Measurements from ENCODE around the gene CDR2.
"Not testable (repeated sequence)": the region's sequence is repeated elsewhere in the genome, so short reads cannot be mapped to it uniquely, and the experiment has no call there.

The CDR2 gene

GRCh38 chr16:22374311-22375116 lies at the start of gene CDR2:
TSS of gene CDR2 (minus strand) at chr16:22374619. CDS start at chr16:22374309, 310 bp downstream.
- H3K36me3 ChIP-seq (replicated peaks) = peaks cover 6% of the 10 kb centered on the region
- H3K4me3 ChIP-seq = peak within 1 kb of the TSS; percentile 72
- H3K9me3 ChIP-seq = no peaks in the 10 kb centered on the region
- peaks cover 15% of the 10 kb centered on the region for H3K4me1 ChIP-seq
- no peaks in the 10 kb centered on the region for H3K27me3 ChIP-seq (ENCODE audit: low read depth)
- in situ Hi-C loops (cut with MboI; ENCODE audit: low sequenced_read_pairs) = no loop called here
- peak; percentile 97 to 98 for DNase-seq (ENCODE audit: low spot score in 2 of 2)

- no peaks in the 10 kb centered on the region for H3K27me3 ChIP-seq (ENCODE audit: low read depth)
- H3K4me3 ChIP-seq = no peak overlapping the region
- no peaks in the 10 kb centered on the region for H3K9me3 ChIP-seq
- no peaks in the 10 kb centered on the region for H3K4me1 ChIP-seq
- peaks cover 2% of the 10 kb centered on the region; the same call in 1 of the 2 replicates for H3K36me3 ChIP-seq (replicated peaks)
- in situ Hi-C loops (cut with MboI; ENCODE audit: low sequenced_read_pairs) = loop anchor here (25.0 kb wide), 1 partner anchor 111 kb away; no protein-coding TSS in a partner anchor
- DNase-seq (ENCODE audit: low spot score in 2 of 2) = no peak
Observed at GRCh38 chr16:22423716-22424115, 49.3 kb upstream of the CDR2 start.

GRCh38 chr16:22421136-22421535 lies 46.7 kb upstream of the CDR2 start:
- Histone ChIP-seq H3K4me3 (no peak overlapping the region), H3K36me3 (replicated peaks) (no peaks in the 10 kb centered on the region), H3K27me3 (ENCODE audit: low read depth) (no peaks in the 10 kb centered on the region), H3K9me3 (no peaks in the 10 kb centered on the region), H3K4me1 (no peaks in the 10 kb centered on the region)
- in situ Hi-C loops (cut with MboI; ENCODE audit: low sequenced_read_pairs) = loop anchor here (25.0 kb wide), 1 partner anchor 109 kb away; no protein-coding TSS in a partner anchor
- no peak for DNase-seq (ENCODE audit: low spot score in 2 of 2)

GRCh38 chr16:22420606-22421135 lies 46.3 kb upstream of the CDR2 start:
- no peaks in the 10 kb centered on the region for H3K36me3 ChIP-seq (replicated peaks)
- H3K27me3 ChIP-seq (ENCODE audit: low read depth) = no peaks in the 10 kb centered on the region
- in situ Hi-C loops (cut with MboI; ENCODE audit: low sequenced_read_pairs) = loop anchor here (25.0 kb wide), 1 partner anchor 108 kb away; no protein-coding TSS in a partner anchor
- H3K4me3 ChIP-seq = no peak overlapping the region
- DNase-seq (ENCODE audit: low spot score in 2 of 2) = no peak
- no peaks in the 10 kb centered on the region for H3K9me3 ChIP-seq
- no peaks in the 10 kb centered on the region for H3K4me1 ChIP-seq

GRCh38 chr16:22419908-22420307 lies 45.5 kb upstream of the CDR2 start:
- Histone ChIP-seq H3K27me3 (ENCODE audit: low read depth) (no peaks in the 10 kb centered on the region), H3K36me3 (replicated peaks) (no peaks in the 10 kb centered on the region), H3K4me1 (no peaks in the 10 kb centered on the region), H3K9me3 (no peaks in the 10 kb centered on the region), H3K4me3 (no peak overlapping the region)
- no peak for DNase-seq (ENCODE audit: low spot score in 2 of 2)
- in situ Hi-C loops (cut with MboI; ENCODE audit: low sequenced_read_pairs) = loop anchor here (25.0 kb wide), 1 partner anchor 108 kb away; no protein-coding TSS in a partner anchor

- Histone ChIP-seq H3K27me3 (ENCODE audit: low read depth) (no peaks in the 10 kb centered on the region), H3K36me3 (replicated peaks) (no peaks in the 10 kb centered on the region), H3K4me1 (no peaks in the 10 kb centered on the region), H3K9me3 (no peaks in the 10 kb centered on the region), H3K4me3 (no peak overlapping the region)
- in situ Hi-C loops (cut with MboI; ENCODE audit: low sequenced_read_pairs) = loop anchor here (25.0 kb wide), 1 partner anchor 107 kb away; no protein-coding TSS in a partner anchor
- DNase-seq (ENCODE audit: low spot score in 2 of 2) = no peak
Observed at GRCh38 chr16:22418826-22419225, 44.4 kb upstream of the CDR2 start.

GRCh38 chr16:22417798-22418197 lies 43.4 kb upstream of the CDR2 start:
- DNase-seq (ENCODE audit: low spot score in 2 of 2); H3K4me3 ChIP-seq: not testable (repeated sequence)
- in situ Hi-C loops (cut with MboI; ENCODE audit: low sequenced_read_pairs) = loop anchor here (25.0 kb wide), 1 partner anchor 105 kb away; no protein-coding TSS in a partner anchor

GRCh38 chr16:22417019-22417418 lies 42.6 kb upstream of the CDR2 start:
- Histone ChIP-seq H3K9me3 (no peaks in the 10 kb centered on the region), H3K4me3 (no peak overlapping the region), H3K27me3 (ENCODE audit: low read depth) (no peaks in the 10 kb centered on the region), H3K36me3 (replicated peaks) (no peaks in the 10 kb centered on the region), H3K4me1 (no peaks in the 10 kb centered on the region)
- in situ Hi-C loops (cut with MboI; ENCODE audit: low sequenced_read_pairs) = loop anchor here (25.0 kb wide), 1 partner anchor 105 kb away; no protein-coding TSS in a partner anchor
- no peak for DNase-seq (ENCODE audit: low spot score in 2 of 2)

More at GRCh38 chr16:22417798-22418197, 43.4 kb upstream of the CDR2 start:
- H3K36me3 ChIP-seq (replicated peaks); H3K4me1 ChIP-seq; H3K27me3 ChIP-seq (ENCODE audit: low read depth); H3K9me3 ChIP-seq: not testable (repeated sequence)

- no peaks in the 10 kb centered on the region for H3K36me3 ChIP-seq (replicated peaks)
- H3K4me1 ChIP-seq = no peaks in the 10 kb centered on the region
- DNase-seq (ENCODE audit: low spot score in 2 of 2) = no peak
- H3K4me3 ChIP-seq = no peak overlapping the region
- in situ Hi-C loops (cut with MboI; ENCODE audit: low sequenced_read_pairs) = loop anchor here (25.0 kb wide), 1 partner anchor 102 kb away; no protein-coding TSS in a partner anchor
- H3K27me3 ChIP-seq (ENCODE audit: low read depth) = no peaks in the 10 kb centered on the region
- H3K9me3 ChIP-seq = no peaks in the 10 kb centered on the region
Observed at GRCh38 chr16:22413819-22414218, 39.4 kb upstream of the CDR2 start.

GRCh38 chr16:22407486-22407885 lies 33.1 kb upstream of the CDR2 start:
- DNase-seq (ENCODE audit: low spot score in 2 of 2) = no peak
- Histone ChIP-seq H3K4me1 (no peaks in the 10 kb centered on the region), H3K9me3 (no peaks in the 10 kb centered on the region), H3K4me3 (no peak overlapping the region), H3K27me3 (ENCODE audit: low read depth) (no peaks in the 10 kb centered on the region), H3K36me3 (replicated peaks) (no peaks in the 10 kb centered on the region)
- in situ Hi-C loops (cut with MboI; ENCODE audit: low sequenced_read_pairs) = loop anchor here (25.0 kb wide), 1 partner anchor 95 kb away; no protein-coding TSS in a partner anchor

GRCh38 chr16:22402191-22402590 lies 27.8 kb upstream of the CDR2 start:
- in situ Hi-C loops (cut with MboI; ENCODE audit: low sequenced_read_pairs) = loop anchor here (25.0 kb wide), 1 partner anchor 90 kb away; no protein-coding TSS in a partner anchor
- no peaks in the 10 kb centered on the region for H3K27me3 ChIP-seq (ENCODE audit: low read depth)

GRCh38 chr16:22400900-22401299 lies 26.5 kb upstream of the CDR2 start:
- Histone ChIP-seq H3K4me1 (peaks cover 5% of the 10 kb centered on the region), H3K4me3 (no peak overlapping the region), H3K36me3 (replicated peaks) (no peaks in the 10 kb centered on the region), H3K9me3 (no peaks in the 10 kb centered on the region), H3K27me3 (ENCODE audit: low read depth) (no peaks in the 10 kb centered on the region)
- DNase-seq (ENCODE audit: low spot score in 2 of 2) = no peak
- in situ Hi-C loops (cut with MboI; ENCODE audit: low sequenced_read_pairs) = loop anchor here (25.0 kb wide), 1 partner anchor 89 kb away; no protein-coding TSS in a partner anchor

More at GRCh38 chr16:22402191-22402590, 27.8 kb upstream of the CDR2 start:
- H3K4me3 ChIP-seq = no peak overlapping the region
- no peaks in the 10 kb centered on the region for H3K9me3 ChIP-seq
- DNase-seq (ENCODE audit: low spot score in 2 of 2) = no peak
- H3K4me1 ChIP-seq = peaks cover 5% of the 10 kb centered on the region
- H3K36me3 ChIP-seq (replicated peaks) = no peaks in the 10 kb centered on the region

- no peaks in the 10 kb centered on the region for H3K27me3 ChIP-seq (ENCODE audit: low read depth)
- H3K4me3 ChIP-seq = no peak overlapping the region
- H3K9me3 ChIP-seq = no peaks in the 10 kb centered on the region
- in situ Hi-C loops (cut with MboI; ENCODE audit: low sequenced_read_pairs) = no loop called here
- DNase-seq (ENCODE audit: low spot score in 2 of 2) = no peak
- no peaks in the 10 kb centered on the region for H3K36me3 ChIP-seq (replicated peaks)
- H3K4me1 ChIP-seq = peaks cover 5% of the 10 kb centered on the region
Observed at GRCh38 chr16:22397931-22398330, 23.5 kb upstream of the CDR2 start.

GRCh38 chr16:22397464-22397863 lies 23.0 kb upstream of the CDR2 start:
- H3K27me3 ChIP-seq (ENCODE audit: low read depth) = no peaks in the 10 kb centered on the region
- in situ Hi-C loops (cut with MboI; ENCODE audit: low sequenced_read_pairs) = no loop called here
- no peak overlapping the region for H3K4me3 ChIP-seq
- DNase-seq (ENCODE audit: low spot score in 2 of 2) = no peak
- H3K9me3 ChIP-seq = no peaks in the 10 kb centered on the region
- H3K4me1 ChIP-seq = peaks cover 5% of the 10 kb centered on the region
- H3K36me3 ChIP-seq (replicated peaks) = no peaks in the 10 kb centered on the region

All from HAP-1 (cell line).